Measurements from ENCODE around the gene CFL2. TPM values are rescaled to one million over a fixed set of nuclear protein-coding genes. Genes with fewer than 3 reads are reported as not detected.
"Not testable (repeated sequence)": the region's sequence is repeated elsewhere in the genome, so short reads cannot be mapped to it uniquely, and the experiment has no call there.

CFL2 gene
- total RNA-seq, 4 donors from 2014 or later: 229 to 307 (median 268) TPM

DNA sequence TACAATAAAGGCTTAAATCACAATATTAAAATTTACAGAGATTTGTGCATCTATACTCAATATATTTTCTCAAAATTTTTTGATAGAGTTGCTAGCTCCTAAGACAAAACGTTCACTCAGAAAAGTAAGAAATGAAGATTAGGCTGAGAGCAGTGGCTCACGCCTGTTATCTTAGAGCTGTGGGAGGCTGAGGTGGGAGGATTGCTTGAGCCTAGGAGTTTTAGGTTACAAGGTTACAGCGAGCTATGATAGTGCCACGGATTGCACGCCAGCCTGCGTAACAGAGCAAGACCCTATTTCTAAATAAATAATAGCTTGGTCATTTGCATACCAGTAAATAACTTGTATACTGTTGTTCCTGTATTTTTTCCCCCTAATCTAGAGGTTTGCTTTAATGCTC lies 35.0 kb upstream of the CFL2 start:
- Histone ChIP-seq H3K9me3 (no peaks in the 10 kb centered on the region), H3K27me3 (no peaks in the 10 kb centered on the region), H3K36me3 (peaks cover 0 to 20% of the 10 kb centered on the region in 2 donors), H3K4me3 (no peak overlapping the region), H3K4me1 (no peaks in the 10 kb centered on the region), H3K27ac (no peak overlapping the region)
- TF ChIP-seq, protein P1, sequence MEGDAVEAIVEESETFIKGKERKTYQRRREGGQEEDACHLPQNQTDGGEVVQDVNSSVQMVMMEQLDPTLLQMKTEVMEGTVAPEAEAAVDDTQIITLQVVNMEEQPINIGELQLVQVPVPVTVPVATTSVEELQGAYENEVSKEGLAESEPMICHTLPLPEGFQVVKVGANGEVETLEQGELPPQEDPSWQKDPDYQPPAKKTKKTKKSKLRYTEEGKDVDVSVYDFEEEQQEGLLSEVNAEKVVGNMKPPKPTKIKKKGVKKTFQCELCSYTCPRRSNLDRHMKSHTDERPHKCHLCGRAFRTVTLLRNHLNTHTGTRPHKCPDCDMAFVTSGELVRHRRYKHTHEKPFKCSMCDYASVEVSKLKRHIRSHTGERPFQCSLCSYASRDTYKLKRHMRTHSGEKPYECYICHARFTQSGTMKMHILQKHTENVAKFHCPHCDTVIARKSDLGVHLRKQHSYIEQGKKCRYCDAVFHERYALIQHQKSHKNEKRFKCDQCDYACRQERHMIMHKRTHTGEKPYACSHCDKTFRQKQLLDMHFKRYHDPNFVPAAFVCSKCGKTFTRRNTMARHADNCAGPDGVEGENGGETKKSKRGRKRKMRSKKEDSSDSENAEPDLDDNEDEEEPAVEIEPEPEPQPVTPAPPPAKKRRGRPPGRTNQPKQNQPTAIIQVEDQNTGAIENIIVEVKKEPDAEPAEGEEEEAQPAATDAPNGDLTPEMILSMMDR (IDR thresholded peaks at IDR 0.05): no peak
- TF ChIP-seq POLR2AphosphoS5 (IDR thresholded peaks at IDR 0.05): no peak
- 82% methylated on average over 6 of the region's 6 CpGs; no CpG with 5 or more reads in 1 of the 2 donors for WGBS, 2 donors (ENCODE audit: low coverage in 1 of 2)
- no peak for ATAC-seq

DNA sequence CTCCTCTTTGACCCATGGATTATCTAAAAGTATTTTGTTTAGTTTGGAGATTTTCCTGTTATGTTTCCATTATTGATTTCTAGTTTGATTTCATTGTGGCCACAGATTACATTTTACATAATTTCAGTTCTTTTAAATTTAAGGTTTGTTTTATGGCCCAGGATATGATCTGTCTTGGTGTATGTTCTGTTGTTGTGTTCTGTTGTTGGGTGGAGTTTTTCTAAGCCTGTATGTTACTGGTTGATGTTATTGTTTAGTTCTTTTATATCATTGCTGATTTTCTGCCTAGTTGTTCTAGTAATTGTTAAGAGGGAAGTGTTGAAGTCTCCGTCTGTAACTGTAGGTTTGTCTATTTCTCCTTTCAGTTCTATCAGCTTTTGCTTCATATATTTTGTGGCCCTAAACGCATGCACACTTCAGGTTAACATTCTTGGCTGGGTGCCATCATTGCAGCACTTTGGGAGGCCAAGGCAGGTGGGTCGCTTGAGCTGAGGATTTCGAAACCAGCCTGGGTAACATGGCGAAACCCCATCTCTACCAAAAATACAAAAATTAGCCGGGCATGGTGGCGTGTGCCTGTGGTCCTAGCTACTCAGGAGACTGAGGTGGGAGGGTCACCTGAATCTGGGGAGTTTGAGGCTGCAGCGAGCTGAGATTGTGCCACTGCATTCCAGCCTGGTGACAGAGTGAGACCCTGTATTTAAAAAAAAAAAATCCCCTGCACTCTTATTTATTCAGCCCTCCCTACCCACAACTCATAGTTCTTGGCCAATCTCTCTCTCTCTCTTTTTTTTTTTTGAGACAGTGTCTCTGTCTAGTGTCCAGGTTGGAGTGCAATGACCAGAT lies 28.1 kb upstream of the CFL2 start:
- TF ChIP-seq, protein P1 (IDR thresholded peaks at IDR 0.05): no peak
- no peak for TF ChIP-seq POLR2AphosphoS5 (IDR thresholded peaks at IDR 0.05)
- TF ChIP-seq POLR2A (IDR thresholded peaks at IDR 0.05): no peak
- no peak for TF ChIP-seq EP300 (IDR thresholded peaks at IDR 0.05)
- Histone ChIP-seq H3K4me1 (no peaks in the 10 kb centered on the region), H3K4me3 (no peak overlapping the region), H3K27ac (no peak overlapping the region), H3K36me3 (no peaks in the 10 kb centered on the region), H3K27me3 (no peaks in the 10 kb centered on the region), H3K9me3 (peaks cover 0 to 6% (median 0%) of the 10 kb centered on the region in 3 donors)
- no peak for ATAC-seq
- WGBS, 2 donors (ENCODE audit: low coverage in 1 of 2): 67 to 88% methylated on average over 2 to 8 of the region's 8 CpGs

DNA sequence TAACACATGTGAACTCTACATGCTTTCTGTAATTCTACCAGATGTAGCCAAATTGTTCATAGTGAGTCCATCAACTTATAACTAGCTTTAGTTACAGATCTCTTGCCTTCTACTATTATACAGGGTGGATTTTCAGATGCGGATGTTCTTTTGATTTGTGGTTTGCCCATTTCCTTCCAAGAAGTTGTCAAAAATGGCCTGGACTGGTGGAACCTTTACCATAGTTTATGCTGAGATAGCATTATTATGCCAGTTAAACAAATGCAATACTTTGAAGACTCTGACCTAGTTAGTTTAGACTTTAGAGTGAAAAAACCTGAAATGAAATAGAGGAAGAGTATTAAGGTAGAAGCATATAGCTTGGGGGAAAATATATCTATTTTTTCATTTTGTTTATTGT lies 27.4 kb upstream of the CFL2 start:
- Histone ChIP-seq H3K27me3 (no peaks in the 10 kb centered on the region), H3K4me1 (no peaks in the 10 kb centered on the region), H3K9me3 (peaks cover 0 to 6% (median 0%) of the 10 kb centered on the region in 3 donors), H3K4me3 (no peak overlapping the region), H3K36me3 (no peaks in the 10 kb centered on the region), H3K27ac (no peak overlapping the region)
- ATAC-seq: no peak
- TF ChIP-seq, protein P1 (IDR thresholded peaks at IDR 0.05): no peak
- TF ChIP-seq POLR2A (IDR thresholded peaks at IDR 0.05) (no peak), POLR2AphosphoS5 (IDR thresholded peaks at IDR 0.05) (no peak), EP300 (IDR thresholded peaks at IDR 0.05) (no peak)
- WGBS, 2 donors (ENCODE audit: low coverage in 1 of 2): 57 to 90% methylated on average over 1 of the region's 1 CpG

DNA sequence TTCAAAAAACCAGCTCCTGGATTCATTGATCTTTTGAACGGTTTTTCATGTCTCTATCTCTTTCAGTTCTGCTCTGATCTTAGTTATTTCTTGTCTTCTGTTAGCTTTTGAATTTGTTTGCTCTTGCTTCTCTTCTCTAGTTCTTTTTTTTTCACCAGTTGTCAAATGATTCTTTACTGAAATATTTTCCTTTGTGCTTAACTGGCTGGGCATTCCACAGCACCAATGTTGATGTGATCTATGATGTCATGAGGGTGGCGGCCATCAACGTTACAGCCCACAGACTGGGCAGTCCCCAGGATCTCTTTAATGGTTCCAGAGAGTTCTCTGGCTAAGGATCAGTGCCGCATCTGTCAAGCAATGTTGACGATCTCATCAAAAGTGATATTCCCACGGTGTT lies 25.7 kb upstream of the CFL2 start:
- not testable (repeated sequence) for H3K4me3 ChIP-seq, ATAC-seq, H3K27ac ChIP-seq, H3K27me3 ChIP-seq, H3K36me3 ChIP-seq, H3K4me1 ChIP-seq, H3K9me3 ChIP-seq
- WGBS, 2 donors (ENCODE audit: low coverage in 1 of 2): 77 to 87% methylated on average over 4 to 6 of the region's 6 CpGs

DNA sequence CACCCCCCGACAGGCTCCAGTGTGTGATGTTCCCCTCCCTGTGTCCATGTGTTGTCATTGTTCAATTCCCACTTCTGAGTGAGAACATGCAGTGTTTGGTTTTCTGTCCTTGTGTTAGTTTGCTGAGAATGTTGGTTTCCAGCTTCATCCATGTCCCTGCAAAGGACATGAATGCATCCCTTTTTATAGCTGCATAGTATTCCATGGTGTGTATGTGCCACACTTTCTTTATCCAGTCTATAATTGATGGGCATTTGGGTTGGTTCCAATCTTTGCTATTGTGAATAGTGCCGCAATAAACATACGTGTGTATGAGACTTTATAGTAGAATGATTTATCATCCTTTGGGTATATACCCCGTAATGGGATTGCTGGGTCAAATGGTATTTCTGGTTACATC lies 22.7 kb upstream of the CFL2 start:
- not testable (repeated sequence) for H3K4me1 ChIP-seq, H3K27me3 ChIP-seq, ATAC-seq, H3K36me3 ChIP-seq, H3K27ac ChIP-seq, H3K9me3 ChIP-seq, H3K4me3 ChIP-seq
- 62 to 90% methylated on average over 3 of the region's 4 CpGs for WGBS, 2 donors (ENCODE audit: low coverage in 1 of 2)

DNA sequence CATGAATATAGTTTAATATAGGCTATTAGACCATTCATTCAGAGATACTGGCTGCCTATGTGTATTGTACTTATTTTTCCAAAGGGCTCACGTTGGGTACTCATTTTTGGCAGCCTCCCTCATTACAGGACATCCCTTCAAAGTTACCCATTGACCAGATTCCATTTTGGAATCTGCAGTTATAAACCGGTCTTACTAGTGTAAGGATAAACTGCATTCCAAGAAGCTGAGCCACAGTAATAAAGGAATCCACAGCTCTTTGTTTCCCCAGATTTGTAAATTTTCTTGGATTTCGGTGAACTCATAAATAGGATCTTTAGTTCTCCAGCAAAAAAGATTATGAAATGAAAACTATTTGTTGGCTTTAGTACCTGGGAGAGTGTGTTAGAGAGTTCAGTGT lies 18.9 kb upstream of the CFL2 start:
- Histone ChIP-seq H3K27me3 (no peaks in the 10 kb centered on the region), H3K4me1 (no peaks in the 10 kb centered on the region), H3K4me3 (no peak overlapping the region), H3K9me3 (no peaks in the 10 kb centered on the region), H3K36me3 (no peaks in the 10 kb centered on the region), H3K27ac (no peak overlapping the region)
- ATAC-seq: no peak
- WGBS, 2 donors (ENCODE audit: low coverage in 1 of 2): 62 to 76% methylated on average over 2 to 3 of the region's 3 CpGs
- TF ChIP-seq POLR2AphosphoS5 (IDR thresholded peaks at IDR 0.05): no peak
- TF ChIP-seq, protein P1 (IDR thresholded peaks at IDR 0.05): no peak
- TF ChIP-seq EP300 (IDR thresholded peaks at IDR 0.05): no peak

All from gastroesophageal sphincter (tissue), 4 donors.